ENCODE results near the gene RUNX2. TPM values are rescaled to one million over a fixed set of nuclear protein-coding genes. Genes with fewer than 3 reads are reported as not detected.

RUNX2 gene
- total RNA-seq, 4 donors from 2014 or later: 0.26 to 6.2 (median 2.1) TPM

DNA sequence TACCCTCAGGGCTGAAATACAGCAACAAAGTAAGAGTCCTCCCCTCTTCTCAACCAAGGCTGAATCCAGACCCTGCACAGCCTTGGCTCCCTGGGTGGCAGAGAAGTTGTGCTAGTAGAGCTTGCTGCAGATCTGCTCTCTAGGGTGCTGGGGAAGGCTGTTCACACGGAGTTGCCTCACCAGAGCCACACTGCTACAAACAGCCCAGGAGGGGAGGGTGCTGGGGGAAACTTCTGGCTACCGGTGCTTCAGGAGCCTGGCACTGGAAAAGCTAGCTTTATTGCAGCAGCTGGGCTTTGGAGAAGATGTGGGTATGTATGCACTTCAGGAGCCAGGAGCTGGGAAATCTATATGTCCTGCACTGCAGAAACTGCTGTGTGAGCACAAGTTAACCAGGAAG lies 87.2 kb downstream of the RUNX2 start:
- DNase-seq: no peak
- Histone ChIP-seq H3K4me3 (no peak overlapping the region), H3K4me1 (no peaks in the 10 kb centered on the region), H3K27ac (no peak overlapping the region), H3K9me3 (no peaks in the 10 kb centered on the region), H3K36me3 (no peaks in the 10 kb centered on the region), H3K27me3 (peaks cover 0 to 12% of the 10 kb centered on the region in 2 donors)
- intact Hi-C loops (cut with DNase I; ENCODE audit: low total_unique reads): no loop called here
- no peak for TF ChIP-seq POLR2A (IDR thresholded peaks at IDR 0.05)
- TF ChIP-seq, protein P1, sequence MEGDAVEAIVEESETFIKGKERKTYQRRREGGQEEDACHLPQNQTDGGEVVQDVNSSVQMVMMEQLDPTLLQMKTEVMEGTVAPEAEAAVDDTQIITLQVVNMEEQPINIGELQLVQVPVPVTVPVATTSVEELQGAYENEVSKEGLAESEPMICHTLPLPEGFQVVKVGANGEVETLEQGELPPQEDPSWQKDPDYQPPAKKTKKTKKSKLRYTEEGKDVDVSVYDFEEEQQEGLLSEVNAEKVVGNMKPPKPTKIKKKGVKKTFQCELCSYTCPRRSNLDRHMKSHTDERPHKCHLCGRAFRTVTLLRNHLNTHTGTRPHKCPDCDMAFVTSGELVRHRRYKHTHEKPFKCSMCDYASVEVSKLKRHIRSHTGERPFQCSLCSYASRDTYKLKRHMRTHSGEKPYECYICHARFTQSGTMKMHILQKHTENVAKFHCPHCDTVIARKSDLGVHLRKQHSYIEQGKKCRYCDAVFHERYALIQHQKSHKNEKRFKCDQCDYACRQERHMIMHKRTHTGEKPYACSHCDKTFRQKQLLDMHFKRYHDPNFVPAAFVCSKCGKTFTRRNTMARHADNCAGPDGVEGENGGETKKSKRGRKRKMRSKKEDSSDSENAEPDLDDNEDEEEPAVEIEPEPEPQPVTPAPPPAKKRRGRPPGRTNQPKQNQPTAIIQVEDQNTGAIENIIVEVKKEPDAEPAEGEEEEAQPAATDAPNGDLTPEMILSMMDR (IDR thresholded peaks at IDR 0.05): no peak

- no peak for DNase-seq
- intact Hi-C loops (cut with DNase I; ENCODE audit: low total_unique reads): no loop called here
- Histone ChIP-seq H3K27ac (no peak overlapping the region), H3K36me3 (no peaks in the 10 kb centered on the region), H3K9me3 (no peaks in the 10 kb centered on the region), H3K27me3 (peaks cover 0 to 17% of the 10 kb centered on the region in 2 donors), H3K4me1 (no peaks in the 10 kb centered on the region), H3K4me3 (no peak overlapping the region)
- TF ChIP-seq POLR2A (IDR thresholded peaks at IDR 0.05): no peak
- TF ChIP-seq, protein P1 (IDR thresholded peaks at IDR 0.05): no peak
Observed at GRCh38 chr6:45415788-45416518, 87.8 kb downstream of the RUNX2 start.

DNA sequence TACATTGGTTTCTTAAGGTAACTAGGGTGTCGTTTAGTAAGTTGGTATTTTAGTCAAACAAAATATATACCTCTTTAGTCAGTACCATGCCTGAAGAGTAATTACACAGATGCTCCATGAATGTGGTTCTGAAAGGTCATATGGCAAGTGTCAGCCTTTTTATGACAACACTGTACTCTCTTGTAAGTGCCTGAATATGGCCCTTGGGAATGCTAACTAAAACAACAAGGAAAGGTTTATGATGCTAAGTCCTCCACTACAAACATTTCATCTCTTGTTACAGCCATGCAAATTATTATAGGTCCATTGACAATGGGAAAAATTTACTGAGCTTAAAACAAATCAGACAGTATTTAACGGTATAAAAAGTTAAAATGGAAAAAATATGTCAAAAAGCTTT lies 88.6 kb downstream of the RUNX2 start:
- no peak overlapping the region for H3K27ac ChIP-seq
- TF ChIP-seq, protein P1 (IDR thresholded peaks at IDR 0.05): no peak
- TF ChIP-seq POLR2A (IDR thresholded peaks at IDR 0.05): no peak
- H3K4me3 ChIP-seq: no peak overlapping the region
- no peaks in the 10 kb centered on the region for H3K36me3 ChIP-seq
- no peaks in the 10 kb centered on the region for H3K9me3 ChIP-seq
- peaks cover 0 to 18% of the 10 kb centered on the region in 2 donors for H3K27me3 ChIP-seq
- no peak for DNase-seq
- intact Hi-C loops (cut with DNase I; ENCODE audit: low total_unique reads): no loop called here
- H3K4me1 ChIP-seq: no peaks in the 10 kb centered on the region

DNA sequence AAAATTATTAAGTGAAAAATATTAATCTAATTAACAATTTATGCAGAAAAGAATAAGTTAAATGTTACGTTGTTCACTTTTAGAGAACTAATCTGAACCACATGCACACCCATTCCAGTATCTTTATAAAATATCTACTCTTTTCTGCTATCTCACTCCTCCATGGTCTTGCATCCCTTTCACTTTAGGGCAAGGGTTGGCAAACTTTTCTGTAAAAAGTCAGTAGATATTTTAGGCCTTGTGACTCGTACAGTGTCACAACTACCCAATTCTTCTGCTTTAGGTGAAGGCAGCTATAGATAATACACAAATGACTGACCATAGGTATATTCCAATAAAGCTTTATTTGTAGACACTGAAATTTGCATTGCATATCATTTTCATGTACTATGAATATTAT lies 89.3 kb downstream of the RUNX2 start:
- Histone ChIP-seq H3K9me3 (no peaks in the 10 kb centered on the region), H3K36me3 (no peaks in the 10 kb centered on the region), H3K4me3 (no peak overlapping the region), H3K27ac (no peak overlapping the region), H3K27me3 (peaks cover 0 to 18% of the 10 kb centered on the region in 2 donors), H3K4me1 (no peaks in the 10 kb centered on the region)
- intact Hi-C loops (cut with DNase I; ENCODE audit: low total_unique reads): no loop called here
- no peak for DNase-seq
- TF ChIP-seq, protein P1 (IDR thresholded peaks at IDR 0.05): no peak
- no peak for TF ChIP-seq POLR2A (IDR thresholded peaks at IDR 0.05)

DNA sequence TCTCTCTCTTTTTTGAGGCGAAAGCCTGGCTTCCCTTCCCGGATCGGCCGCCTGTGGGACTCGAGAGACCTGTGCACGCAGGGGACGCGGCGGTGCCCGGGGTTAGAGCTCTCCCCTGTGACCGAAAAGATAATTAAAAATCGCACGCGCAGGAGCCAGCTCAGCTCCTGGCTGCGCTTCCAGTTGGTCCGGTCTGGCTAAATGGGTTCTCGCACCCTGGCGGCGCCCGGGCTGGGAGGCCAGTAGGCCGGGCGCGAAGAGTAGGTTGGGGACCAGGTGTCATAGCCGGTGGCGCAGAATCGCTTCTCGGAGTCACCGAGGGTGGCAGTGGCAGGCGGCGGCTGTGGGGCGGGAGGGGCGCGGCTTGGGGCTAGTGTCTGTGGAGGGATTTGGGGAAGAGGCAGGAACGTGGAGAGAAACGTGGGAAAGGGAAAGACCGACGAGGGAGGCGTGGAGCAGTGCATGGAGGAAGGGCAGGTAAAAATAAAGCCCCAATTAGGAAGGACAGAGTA lies 91.5 kb downstream of the RUNX2 start:
- peak overlapping the region in 1 of 2 donors; percentile 19 for H3K4me3 ChIP-seq
- H3K4me1 ChIP-seq: peaks cover 0 to 15% of the 10 kb centered on the region in 2 donors
- TF ChIP-seq, protein P1 (IDR thresholded peaks at IDR 0.05): peak in 1 of 4 experiments; percentile 10
- TF ChIP-seq POLR2A (IDR thresholded peaks at IDR 0.05): no peak
- H3K27me3 ChIP-seq: peaks cover 5 to 22% of the 10 kb centered on the region in 2 donors
- DNase-seq: peak in 1 of 2 donors; percentile 27
- no peaks in the 10 kb centered on the region for H3K9me3 ChIP-seq
- no peaks in the 10 kb centered on the region for H3K36me3 ChIP-seq
- H3K27ac ChIP-seq: no peak overlapping the region
- intact Hi-C loops (cut with DNase I; ENCODE audit: low total_unique reads): no loop called here

Data from uterus (tissue), 4 donors.